ENCODE data around the gene KCTD3. TPM values are rescaled to one million over a fixed set of nuclear protein-coding genes. Genes with fewer than 3 reads are reported as not detected.

The KCTD3 gene
- polyA plus RNA-seq, 3 donors = 5.9 to 8.7 (median 6.7) TPM

- Histone ChIP-seq H4K20me1 (ENCODE audit: insufficient read depth, low read length) (no peaks in the 10 kb centered on the region), H3K79me2 (ENCODE audit: insufficient read depth, low read length) (no peaks in the 10 kb centered on the region), H3K27ac (ENCODE audit: low read depth in 1 of 2, low read length in 2 of 2) (no peak overlapping the region), H3K27me3 (ENCODE audit: control insufficient read depth in 2 of 2, insufficient read depth in 2 of 2, low read length in 2 of 2) (no peaks in the 10 kb centered on the region), H3K4me1 (ENCODE audit: control insufficient read depth in 1 of 2, insufficient read depth in 2 of 2, low read length in 2 of 2) (no peaks in the 10 kb centered on the region), H3K9ac (ENCODE audit: insufficient read depth, low read length, poor library complexity, severe bottlenecking) (no peak overlapping the region), H2AFZ (ENCODE audit: insufficient read depth, low read depth, low read length, poor library complexity, severe bottlenecking) (no peak overlapping the region), H3K9me3 (replicated peaks in 1 of 2; ENCODE audit: control insufficient read depth in 1 of 2, insufficient read depth in 1 of 2, low read length in 2 of 2) (no peaks in the 10 kb centered on the region), H3K36me3 (replicated peaks in 1 of 2; ENCODE audit: control insufficient read depth in 1 of 2, insufficient read depth in 2 of 2, low read length in 2 of 2) (peaks cover 14 to 37% of the 10 kb centered on the region in 2 donors), H3K4me3 (replicated peaks in 1 of 3; ENCODE audit: low read depth in 2 of 3, low read length in 3 of 3) (no peak overlapping the region), H3K4me2 (replicated peaks; ENCODE audit: extremely low read depth, low read length, poor library complexity, severe bottlenecking) (no peak overlapping the region)
- DNase-seq = no peak
- 89% methylated on average over 1 of the region's 2 CpGs for WGBS (ENCODE audit: insufficient coverage)
- H3K36me3 Mint-ChIP-seq = peaks cover 36 to 56% of the 10 kb centered on the region in 2 donors
- no peak overlapping the region for H3K4me3 Mint-ChIP-seq
- no peaks in the 10 kb centered on the region for H3K27me3 Mint-ChIP-seq (ENCODE audit: low read depth in 3 of 3)
- no peak for TF ChIP-seq CTCF (IDR thresholded peaks at IDR 0.05)
- no peaks in the 10 kb centered on the region for H3K9me3 Mint-ChIP-seq
- peak overlapping the region in 1 of 7 donors; percentile 9 for H3K27ac Mint-ChIP-seq
- no peaks in the 10 kb centered on the region for H3K4me1 Mint-ChIP-seq
- intact Hi-C loops (cut with micrococcal nuclease) = no loop called here
Measured at GRCh38 chr1:215601276-215601675, 34.2 kb downstream of the KCTD3 start.

- Mint-ChIP-seq H3K4me3 (no peak overlapping the region), H3K27ac (no peak overlapping the region), H3K9me3 (no peaks in the 10 kb centered on the region), H3K36me3 (peaks cover 26 to 38% of the 10 kb centered on the region in 2 donors), H3K4me1 (no peaks in the 10 kb centered on the region), H3K27me3 (ENCODE audit: low read depth in 3 of 3) (no peaks in the 10 kb centered on the region)
- DNase-seq = no peak
- no peaks in the 10 kb centered on the region for H4K20me1 ChIP-seq (ENCODE audit: insufficient read depth, low read length)
- H3K9me3 ChIP-seq (replicated peaks in 1 of 2; ENCODE audit: control insufficient read depth in 1 of 2, insufficient read depth in 1 of 2, low read length in 2 of 2) = no peaks in the 10 kb centered on the region
- H3K27me3 ChIP-seq (ENCODE audit: control insufficient read depth in 2 of 2, insufficient read depth in 2 of 2, low read length in 2 of 2) = no peaks in the 10 kb centered on the region
- no peak overlapping the region for H2AFZ ChIP-seq (ENCODE audit: insufficient read depth, low read depth, low read length, poor library complexity, severe bottlenecking)
- no peak overlapping the region for H3K4me2 ChIP-seq (replicated peaks; ENCODE audit: extremely low read depth, low read length, poor library complexity, severe bottlenecking)
- TF ChIP-seq CTCF (IDR thresholded peaks at IDR 0.05) = no peak
- no peak overlapping the region for H3K4me3 ChIP-seq (replicated peaks in 1 of 3; ENCODE audit: low read depth in 2 of 3, low read length in 3 of 3)
- intact Hi-C loops (cut with micrococcal nuclease) = no loop called here
- H3K36me3 ChIP-seq (replicated peaks in 1 of 2; ENCODE audit: control insufficient read depth in 1 of 2, insufficient read depth in 2 of 2, low read length in 2 of 2) = peaks cover 16 to 36% of the 10 kb centered on the region in 2 donors
- no peak overlapping the region for H3K9ac ChIP-seq (ENCODE audit: insufficient read depth, low read length, poor library complexity, severe bottlenecking)
- H3K79me2 ChIP-seq (ENCODE audit: insufficient read depth, low read length) = no peaks in the 10 kb centered on the region
- H3K27ac ChIP-seq (ENCODE audit: low read depth in 1 of 2, low read length in 2 of 2) = no peak overlapping the region
- no peaks in the 10 kb centered on the region for H3K4me1 ChIP-seq (ENCODE audit: control insufficient read depth in 1 of 2, insufficient read depth in 2 of 2, low read length in 2 of 2)
Measured at GRCh38 chr1:215603319-215603718, 36.2 kb downstream of the KCTD3 start.

Data from CD14-positive monocyte (primary cell).